Measurements from ENCODE around the gene SPIRE2.
"Not testable (repeated sequence)": the region's sequence is repeated elsewhere in the genome, so short reads cannot be mapped to it uniquely, and the experiment has no call there.

Gene SPIRE2

GRCh38 chr16:89828199-89828869 lies at the start of gene SPIRE2:
Gene SPIRE2 (plus strand): TSS chr16:89828475. CDS start chr16:89828551, 76 bp downstream.
- peak; percentile 49 for DNase-seq (ENCODE audit: low read depth)

- DNase-seq (ENCODE audit: low read depth) = no peak
Observed at GRCh38 chr16:89779231-89779908, 48.9 kb upstream of the SPIRE2 start.

GRCh38 chr16:89779909-89780305 lies 48.4 kb upstream of the SPIRE2 start:
- DNase-seq (ENCODE audit: low read depth) = no peak

- no peak for DNase-seq (ENCODE audit: low read depth)
Observed at GRCh38 chr16:89782489-89782888, 45.8 kb upstream of the SPIRE2 start.

- DNase-seq (ENCODE audit: low read depth) = not testable (repeated sequence)
Observed at GRCh38 chr16:89783952-89784351, 44.3 kb upstream of the SPIRE2 start.

- no peak for DNase-seq (ENCODE audit: low read depth)
Observed at GRCh38 chr16:89784406-89784805, 43.9 kb upstream of the SPIRE2 start.

- no peak for DNase-seq (ENCODE audit: low read depth)
Observed at GRCh38 chr16:89785523-89786155, 42.6 kb upstream of the SPIRE2 start.

- no peak for DNase-seq (ENCODE audit: low read depth)
Observed at GRCh38 chr16:89786474-89787364, 41.6 kb upstream of the SPIRE2 start.

- DNase-seq (ENCODE audit: low read depth) = no peak
Observed at GRCh38 chr16:89787365-89787805, 40.9 kb upstream of the SPIRE2 start.

GRCh38 chr16:89791278-89791995 lies 36.8 kb upstream of the SPIRE2 start:
- DNase-seq (ENCODE audit: low read depth) = no peak

- DNase-seq (ENCODE audit: low read depth) = peak; percentile 49
Observed at GRCh38 chr16:89793092-89793491, 35.2 kb upstream of the SPIRE2 start.

GRCh38 chr16:89793955-89794354 lies 34.3 kb upstream of the SPIRE2 start:
- DNase-seq (ENCODE audit: low read depth) = no peak

GRCh38 chr16:89795676-89796075 lies 32.6 kb upstream of the SPIRE2 start:
- DNase-seq (ENCODE audit: low read depth) = no peak

GRCh38 chr16:89796104-89796503 lies 32.2 kb upstream of the SPIRE2 start:
- DNase-seq (ENCODE audit: low read depth) = no peak

GRCh38 chr16:89798126-89798525 lies 30.1 kb upstream of the SPIRE2 start:
- no peak for DNase-seq (ENCODE audit: low read depth)

GRCh38 chr16:89798832-89799370 lies 29.4 kb upstream of the SPIRE2 start:
- DNase-seq (ENCODE audit: low read depth) = no peak

- no peak for DNase-seq (ENCODE audit: low read depth)
Observed at GRCh38 chr16:89801800-89802199, 26.5 kb upstream of the SPIRE2 start.

GRCh38 chr16:89805136-89805905 lies 23.0 kb upstream of the SPIRE2 start:
- no peak for DNase-seq (ENCODE audit: low read depth)

GRCh38 chr16:89806589-89807193 lies 21.6 kb upstream of the SPIRE2 start:
- DNase-seq (ENCODE audit: low read depth) = not testable (repeated sequence)

- no peak for DNase-seq (ENCODE audit: low read depth)
Observed at GRCh38 chr16:89808475-89808874, 19.8 kb upstream of the SPIRE2 start.
